ENCODE measurements around the gene PLPP2.

The PLPP2 gene

DNA sequence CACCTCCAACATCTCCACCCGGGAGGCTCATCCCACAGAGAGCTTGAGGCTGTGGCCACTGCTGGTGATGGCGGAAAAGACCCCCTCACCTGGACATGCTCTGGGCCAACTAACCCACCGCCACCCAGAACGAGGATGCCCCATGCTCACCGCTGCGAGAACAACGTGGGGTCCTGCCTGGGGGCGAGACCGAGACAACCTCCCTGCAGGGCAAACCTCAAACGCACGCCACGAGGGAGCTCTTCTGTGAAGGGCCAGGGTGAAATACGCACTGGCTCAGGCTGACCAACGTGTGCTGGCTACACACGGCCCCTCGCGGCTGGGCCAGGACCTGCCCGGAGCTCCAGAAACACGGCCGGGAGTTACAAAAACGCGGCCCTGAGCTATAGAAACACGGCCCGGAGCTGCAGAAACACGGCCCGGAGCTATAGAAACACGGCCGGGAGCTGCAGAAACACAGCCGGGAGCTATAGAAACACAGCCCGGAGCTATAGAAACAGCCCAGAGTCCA lies 19.0 kb upstream of the PLPP2 start:
- H3K27ac ChIP-seq (ENCODE audit: low read depth, low read length): no peak overlapping the region
- H3K36me3 ChIP-seq (ENCODE audit: control insufficient read depth, low read length): peaks cover 32% of the 10 kb centered on the region
- TF ChIP-seq, protein P1, sequence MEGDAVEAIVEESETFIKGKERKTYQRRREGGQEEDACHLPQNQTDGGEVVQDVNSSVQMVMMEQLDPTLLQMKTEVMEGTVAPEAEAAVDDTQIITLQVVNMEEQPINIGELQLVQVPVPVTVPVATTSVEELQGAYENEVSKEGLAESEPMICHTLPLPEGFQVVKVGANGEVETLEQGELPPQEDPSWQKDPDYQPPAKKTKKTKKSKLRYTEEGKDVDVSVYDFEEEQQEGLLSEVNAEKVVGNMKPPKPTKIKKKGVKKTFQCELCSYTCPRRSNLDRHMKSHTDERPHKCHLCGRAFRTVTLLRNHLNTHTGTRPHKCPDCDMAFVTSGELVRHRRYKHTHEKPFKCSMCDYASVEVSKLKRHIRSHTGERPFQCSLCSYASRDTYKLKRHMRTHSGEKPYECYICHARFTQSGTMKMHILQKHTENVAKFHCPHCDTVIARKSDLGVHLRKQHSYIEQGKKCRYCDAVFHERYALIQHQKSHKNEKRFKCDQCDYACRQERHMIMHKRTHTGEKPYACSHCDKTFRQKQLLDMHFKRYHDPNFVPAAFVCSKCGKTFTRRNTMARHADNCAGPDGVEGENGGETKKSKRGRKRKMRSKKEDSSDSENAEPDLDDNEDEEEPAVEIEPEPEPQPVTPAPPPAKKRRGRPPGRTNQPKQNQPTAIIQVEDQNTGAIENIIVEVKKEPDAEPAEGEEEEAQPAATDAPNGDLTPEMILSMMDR (IDR thresholded peaks at IDR 0.05; ENCODE audit: low read depth, low read length, poor library complexity, severe bottlenecking): no peak
- TF ChIP-seq EZH2phosphoT487 (IDR thresholded peaks at IDR 0.05; ENCODE audit: borderline replicate concordance, low read length): no peak
- no peaks in the 10 kb centered on the region for H3F3A ChIP-seq (ENCODE audit: control insufficient read depth, insufficient read depth)
- H3K4me1 ChIP-seq (ENCODE audit: control insufficient read depth, low read length): no peaks in the 10 kb centered on the region
- no peaks in the 10 kb centered on the region for H3K9me2 ChIP-seq (replicated peaks; ENCODE audit: control insufficient read depth, low read length)
- no peaks in the 10 kb centered on the region for H3K27me3 ChIP-seq (ENCODE audit: control insufficient read depth, low read length)
- no peak overlapping the region for H3K4me2 ChIP-seq (ENCODE audit: low read length)
- H3K79me2 ChIP-seq (ENCODE audit: control insufficient read depth, low read length): 0 out of 2 replicates have a peak, but pooled peaks cover 2% of the 10 kb centered on the region
- no peak overlapping the region for H3K4me3 ChIP-seq (ENCODE audit: low read length)
- no peaks in the 10 kb centered on the region for H3K9me3 ChIP-seq (ENCODE audit: control insufficient read depth, insufficient read depth, low read length)
- no peaks in the 10 kb centered on the region for H4K20me1 ChIP-seq (ENCODE audit: control insufficient read depth, insufficient read depth, low read depth, low read length)

DNA sequence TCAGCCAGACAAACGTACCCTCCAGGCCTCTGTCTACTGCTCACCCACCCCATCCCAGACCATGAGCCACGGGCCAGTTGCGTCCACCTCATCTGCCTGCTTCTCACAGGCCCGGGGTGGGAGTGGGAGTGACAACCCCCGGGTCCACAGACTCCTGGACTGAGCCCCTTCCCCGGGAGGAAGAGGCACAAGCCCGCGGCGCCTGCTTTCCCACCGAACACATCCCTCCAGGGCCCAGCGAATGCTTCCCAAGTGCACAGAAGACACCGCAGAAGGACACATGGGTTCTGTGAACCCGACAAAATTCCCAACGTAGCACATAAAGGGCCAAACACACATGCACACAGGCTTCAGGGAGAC lies 18.0 kb upstream of the PLPP2 start:
- no peak overlapping the region for H3K4me3 ChIP-seq (ENCODE audit: low read length)

DNA sequence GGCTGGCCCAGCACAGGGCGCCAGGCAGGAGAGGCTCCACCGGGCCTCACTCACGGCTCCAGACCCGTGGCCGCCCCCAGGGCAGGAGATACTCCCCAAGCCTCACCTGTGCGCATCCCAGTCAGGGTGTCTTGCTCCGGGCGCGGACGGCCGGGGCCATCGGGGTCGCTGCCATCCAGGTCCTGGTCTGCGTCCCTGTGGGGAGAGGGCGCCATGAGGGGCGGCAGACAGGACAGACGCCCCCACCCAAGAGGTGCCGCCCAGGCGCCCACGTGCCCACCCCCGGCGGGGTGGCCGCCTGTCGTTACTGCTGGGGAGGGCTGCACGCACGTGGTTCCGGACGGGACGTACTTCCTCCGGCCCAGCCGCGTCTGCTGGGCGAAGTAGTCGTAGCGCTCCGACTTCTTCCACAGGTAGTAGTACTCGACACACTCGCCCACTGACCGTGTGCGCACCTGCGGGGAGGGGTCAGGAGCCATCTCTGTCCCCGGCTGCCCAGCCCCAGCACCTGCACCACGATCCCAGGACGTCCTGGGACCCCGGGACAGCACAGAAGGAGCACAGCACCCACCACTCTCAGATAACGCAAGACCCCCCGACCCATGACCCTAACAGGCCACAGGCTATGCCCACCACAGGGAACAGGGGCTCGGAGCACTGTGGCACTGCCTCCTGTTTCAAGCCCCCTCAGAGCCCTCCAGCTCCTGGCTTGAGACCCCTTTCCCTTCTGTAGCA lies 17.4 kb upstream of the PLPP2 start:
- Histone ChIP-seq H3K9me3 (ENCODE audit: control insufficient read depth, insufficient read depth, low read length) (no peaks in the 10 kb centered on the region), H4K20me1 (ENCODE audit: control insufficient read depth, insufficient read depth, low read depth, low read length) (no peaks in the 10 kb centered on the region), H3K27ac (ENCODE audit: low read depth, low read length) (no peak overlapping the region), H3K4me3 (ENCODE audit: low read length) (no peak overlapping the region), H3F3A (ENCODE audit: control insufficient read depth, insufficient read depth) (no peaks in the 10 kb centered on the region), H3K27me3 (ENCODE audit: control insufficient read depth, low read length) (no peaks in the 10 kb centered on the region), H3K4me2 (ENCODE audit: low read length) (no peak overlapping the region), H3K4me1 (ENCODE audit: control insufficient read depth, low read length) (no peaks in the 10 kb centered on the region), H3K9me2 (replicated peaks; ENCODE audit: control insufficient read depth, low read length) (no peaks in the 10 kb centered on the region), H3K36me3 (ENCODE audit: control insufficient read depth, low read length) (peaks cover 32% of the 10 kb centered on the region), H3K79me2 (ENCODE audit: control insufficient read depth, low read length) (0 out of 2 replicates have a peak, but pooled peaks cover 2% of the 10 kb centered on the region)
- TF ChIP-seq, protein P1 (IDR thresholded peaks at IDR 0.05; ENCODE audit: low read depth, low read length, poor library complexity, severe bottlenecking): no peak
- no peak for TF ChIP-seq EZH2phosphoT487 (IDR thresholded peaks at IDR 0.05; ENCODE audit: borderline replicate concordance, low read length)

More for the DNA sequence above, 18.0 kb upstream of the PLPP2 start:
- Histone ChIP-seq H3K9me3 (ENCODE audit: control insufficient read depth, insufficient read depth, low read length) (no peaks in the 10 kb centered on the region), H3K4me1 (ENCODE audit: control insufficient read depth, low read length) (no peaks in the 10 kb centered on the region), H3K27me3 (ENCODE audit: control insufficient read depth, low read length) (no peaks in the 10 kb centered on the region), H3K4me2 (ENCODE audit: low read length) (no peak overlapping the region), H3K36me3 (ENCODE audit: control insufficient read depth, low read length) (peaks cover 32% of the 10 kb centered on the region), H3F3A (ENCODE audit: control insufficient read depth, insufficient read depth) (no peaks in the 10 kb centered on the region), H3K79me2 (ENCODE audit: control insufficient read depth, low read length) (0 out of 2 replicates have a peak, but pooled peaks cover 2% of the 10 kb centered on the region), H4K20me1 (ENCODE audit: control insufficient read depth, insufficient read depth, low read depth, low read length) (no peaks in the 10 kb centered on the region), H3K27ac (ENCODE audit: low read depth, low read length) (no peak overlapping the region), H3K9me2 (replicated peaks; ENCODE audit: control insufficient read depth, low read length) (no peaks in the 10 kb centered on the region)
- TF ChIP-seq EZH2phosphoT487 (IDR thresholded peaks at IDR 0.05; ENCODE audit: borderline replicate concordance, low read length): no peak
- TF ChIP-seq, protein P1 (IDR thresholded peaks at IDR 0.05; ENCODE audit: low read depth, low read length, poor library complexity, severe bottlenecking): no peak
